Endothelial cell of umbilical vein (primary cell): Measurements from ENCODE around the gene SLC37A1. TPM values are rescaled to one million over a fixed set of nuclear protein-coding genes. Genes with fewer than 3 reads are reported as not detected.

Source experiments
- BruUV-seq: library from RNA; stranded (reverse); fragments of 400-500 nt; replicated peaks from 2 replicates; lab custom pipeline; 2021; lab: Mats Ljungman, UMichigan
- CTCF ChIA-PET: fragments of 300-600, 350-600 bp; sonication (Branson Sonifier 250); formaldehyde crosslinking; loops from one replicate; lab custom pipeline; 2021; ENCODE audit warnings: antibody characterized with exemption, inconsistent platforms; lab: Charles Lee
- POLR2A ChIA-PET: fragments of 300-600, 350-600 bp; sonication (Branson Sonifier 250); formaldehyde crosslinking; loops from one replicate; lab custom pipeline; 2021; ENCODE audit warnings: antibody characterized with exemption, inconsistent platforms; lab: Charles Lee
- DNase-seq: peaks from one replicate; pipeline ENCODE4 v3.0.0-alpha.2; 2011; ENCODE audit warnings: low read depth, low spot score
- FAIRE-seq: peaks from 2 replicates; lab custom pipeline; 2011; peaks lifted over from hg19 to GRCh38; lab: Jason Lieb, UNC
- H2AFZ ChIP-seq: 2 replicates; pipeline ENCODE4 v1.6.0; 2012; ENCODE audit warnings: low read depth, low read length, control low read depth, inconsistent platforms
- H3K27ac ChIP-seq: 2 replicates; pipeline ENCODE4 v1.5.1; 2011; ENCODE audit warnings: low read depth, mild to moderate bottlenecking, control low read depth, low read length, moderate library complexity; ENCODE audit not compliant: insufficient read depth
- H3K27me3 ChIP-seq, 2 experiments: 2 replicates each; pipeline versions ENCODE4 v1.6.0 to v1.6.1; 2011; ENCODE audit warnings: low read length in 2 of 2, mixed read lengths in 1 of 2; ENCODE audit not compliant: control insufficient read depth in 2 of 2, insufficient read depth in 2 of 2
- H3K36me3 ChIP-seq, 2 experiments: 2 replicates in 1 of 2; 3 replicates in 1 of 2; pipeline ENCODE4 v1.5.1; 2011; ENCODE audit warnings: low read length in 2 of 2, mild to moderate bottlenecking in 1 of 2, moderate library complexity in 1 of 2; ENCODE audit not compliant: control insufficient read depth in 2 of 2, insufficient read depth in 2 of 2; ENCODE audit errors: extremely low read depth in 1 of 2
- H3K4me1 ChIP-seq: 3 replicates; pipeline ENCODE4 v1.5.1; 2011; ENCODE audit warnings: mild to moderate bottlenecking, low read length; ENCODE audit not compliant: control insufficient read depth, insufficient read depth; ENCODE audit errors: extremely low read depth
- H3K4me2 ChIP-seq: 2 replicates; pipeline ENCODE4 v1.6.1; 2011; ENCODE audit warnings: low read length, control low read depth, mixed read lengths; ENCODE audit not compliant: insufficient read depth
- H3K4me3 ChIP-seq, 3 experiments: fragments of 200-600 bp in 1 of 3; sonication (generic), shearing (Covaris generic) in 1 of 3; replicated peaks in 1 of 3; 2 replicates each; pipeline ENCODE4 v1.5.1; 2011 to 2016; ENCODE audit warnings: control low read depth in 3 of 3, low read length in 3 of 3, mild to moderate bottlenecking in 2 of 3, inconsistent platforms in 1 of 3, low read depth in 1 of 3, moderate library complexity in 1 of 3; ENCODE audit not compliant: insufficient read depth in 1 of 3
- H3K79me2 ChIP-seq: 2 replicates; pipeline ENCODE4 v1.6.0; 2012; ENCODE audit warnings: low read length, inconsistent platforms; ENCODE audit not compliant: control insufficient read depth, insufficient read depth
- H3K9ac ChIP-seq: replicated peaks from 2 replicates; pipeline ENCODE3; 2011; ENCODE audit warnings: low read length, control low read depth; ENCODE audit not compliant: insufficient read depth; ENCODE audit errors: extremely low read depth
- H3K9me1 ChIP-seq: replicated peaks from 3 replicates; pipeline ENCODE4 v1.6.0; 2011; ENCODE audit warnings: mild to moderate bottlenecking, low read length; ENCODE audit not compliant: control insufficient read depth, insufficient read depth; ENCODE audit errors: extremely low read depth
- H3K9me3 ChIP-seq: replicated peaks from 2 replicates; pipeline ENCODE4 v1.5.1; 2012; ENCODE audit warnings: low read length, inconsistent platforms; ENCODE audit not compliant: control insufficient read depth, insufficient read depth
- H4K20me1 ChIP-seq: replicated peaks from 2 replicates; pipeline ENCODE3; 2011; ENCODE audit warnings: mild to moderate bottlenecking, low read length; ENCODE audit not compliant: control insufficient read depth, insufficient read depth; ENCODE audit errors: extremely low read depth
- CTCF ChIP-seq, 2 donors: IDR thresholded peaks; 1 replicate in 1 of 2; 2 replicates in 1 of 2; pipeline ENCODE4 v1.5.1; 2011; ENCODE audit warnings: low read length in 2 of 2, mild to moderate bottlenecking in 2 of 2, moderate library complexity in 2 of 2, control low read depth in 1 of 2, inconsistent platforms in 1 of 2, low read depth in 1 of 2; ENCODE audit not compliant: insufficient read depth in 1 of 2; ENCODE audit errors: extremely low read depth in 1 of 2
- EZH2 ChIP-seq: IDR thresholded peaks from 2 replicates; pipeline ENCODE4 v1.6.1; 2012; ENCODE audit warnings: borderline replicate concordance, low read depth, mild to moderate bottlenecking, moderate library complexity, low read length, inconsistent platforms; ENCODE audit not compliant: severe bottlenecking
- FOS ChIP-seq: IDR thresholded peaks from 2 replicates; pipeline ENCODE4 v1.6.1; 2011; ENCODE audit warnings: mild to moderate bottlenecking, low read length, moderate library complexity, borderline replicate concordance; ENCODE audit not compliant: insufficient read depth
- GATA2 ChIP-seq: IDR thresholded peaks from 2 replicates; pipeline ENCODE4 v1.7.0; 2011; ENCODE audit warnings: low read depth, mild to moderate bottlenecking, moderate library complexity, mixed read lengths, low read length; ENCODE audit not compliant: insufficient read length, insufficient read depth
- JUN ChIP-seq: IDR thresholded peaks from 2 replicates; pipeline ENCODE4 v1.6.1; 2011; ENCODE audit warnings: borderline replicate concordance, low read depth; ENCODE audit not compliant: insufficient read length, insufficient read depth
- MAX ChIP-seq: IDR thresholded peaks from 2 replicates; pipeline ENCODE4 v1.6.1; 2011; ENCODE audit not compliant: insufficient read depth, insufficient read length
- MYC ChIP-seq: IDR thresholded peaks from one replicate; pipeline ENCODE4 v1.6.1; 2011; ENCODE audit warnings: mild to moderate bottlenecking, low read depth, low read length
- POLR2A ChIP-seq: IDR thresholded peaks from 2 replicates; pipeline ENCODE4 v1.6.1; 2012; ENCODE audit warnings: low read depth, mild to moderate bottlenecking, control low read depth, low read length
- POLR2AphosphoS5 ChIP-seq: IDR thresholded peaks from 2 replicates; pipeline ENCODE4 v1.6.1; 2012; ENCODE audit warnings: low read depth, mild to moderate bottlenecking, control low read depth, low read length, moderate library complexity; ENCODE audit not compliant: insufficient read depth
- dilution Hi-C: fragments of 300-500 bp; cut with MboI; formaldehyde crosslinking; loops from one replicate; pipeline ENCODE4 v1.15.0; 2019; ENCODE audit warnings: low sequenced_read_pairs; ENCODE audit not compliant: extremely low pct_ligation_motif_present
- intact Hi-C: fragments of 100-400 bp; cut with micrococcal nuclease; formaldehyde crosslinking; loops from one replicate; pipeline ENCODE4 v1.10.0; 2022
- polyA plus RNA-seq, 4 experiments: library from polyadenylated mRNA; depleted of rRNA in 3 of 4; stranded (reverse) in 3 of 4; unstranded in 1 of 4; fragments of >200 nt; gene quantifications; 2 replicates each; pipeline versions ENCODE4 v1.2.1 to v1.2.3, GENCODE V29; 2011 to 2012; ENCODE audit warnings: missing spikeins in 1 of 4
- total RNA-seq: library from RNA; stranded (reverse); gene quantifications from 2 replicates; pipeline ENCODE4 v1.2.3, GENCODE V29; 2021

SLC37A1 gene
- total and polyA plus RNA-seq, 2 donors (not counting 3 experiments of a cell fraction or from before 2014, with no cell fraction given): 4.7 to 7.6 TPM

GRCh38 chr21:42566524-42567213, 53.0 kb downstream of the SLC37A1 start:
- no peak for DNase-seq
- dilution Hi-C loops: no loop called here
- no peak overlapping the region for H3K27ac ChIP-seq
- no peak overlapping the region for H2AFZ ChIP-seq
- FAIRE-seq: no peak
- H3K9ac ChIP-seq: no peak overlapping the region
- H4K20me1 ChIP-seq: no peaks in the 10 kb centered on the region
- no peaks in the 10 kb centered on the region for H3K4me1 ChIP-seq
- CTCF ChIA-PET: no interaction called here
- no peak overlapping the region for H3K4me2 ChIP-seq
- no peak overlapping the region for H3K4me3 ChIP-seq
- no TSS peak for BruUV-seq
- POLR2A ChIA-PET: no interaction called here
- no peaks in the 10 kb centered on the region for H3K36me3 ChIP-seq
- TF ChIP-seq GATA2 (no peak), POLR2A (no peak), MYC (no peak), FOS (no peak)
- intact Hi-C loops: no loop called here
- H3K79me2 ChIP-seq: no peaks in the 10 kb centered on the region
- no peaks in the 10 kb centered on the region for H3K27me3 ChIP-seq
- no peaks in the 10 kb centered on the region for H3K9me3 ChIP-seq
- H3K9me1 ChIP-seq: no peaks in the 10 kb centered on the region

GRCh38 chr21:42567214-42567555, 53.5 kb downstream of the SLC37A1 start:
- no peaks in the 10 kb centered on the region for H4K20me1 ChIP-seq
- H3K4me1 ChIP-seq: no peaks in the 10 kb centered on the region
- FAIRE-seq (no peak), DNase-seq (no peak)
- no peaks in the 10 kb centered on the region for H3K9me3 ChIP-seq
- H2AFZ ChIP-seq: no peak overlapping the region
- POLR2A ChIA-PET: no interaction called here
- CTCF ChIA-PET: no interaction called here
- BruUV-seq: no TSS peak
- dilution Hi-C loops (no loop called here), intact Hi-C loops (no loop called here)
- no peaks in the 10 kb centered on the region for H3K36me3 ChIP-seq
- H3K27me3 ChIP-seq: no peaks in the 10 kb centered on the region
- no peaks in the 10 kb centered on the region for H3K79me2 ChIP-seq
- TF ChIP-seq EZH2 (no peak), MAX (no peak), POLR2AphosphoS5 (no peak), GATA2 (no peak), CTCF (IDR thresholded peaks at IDR 0.05; ENCODE audit: extremely low read depth in 1 of 2, insufficient read depth in 1 of 2, low read depth in 1 of 2, low read length in 2 of 2) (no peak), FOS (no peak), POLR2A (no peak), JUN (no peak), MYC (no peak)
- H3K4me3 ChIP-seq: no peak overlapping the region
- no peak overlapping the region for H3K4me2 ChIP-seq
- no peak overlapping the region for H3K27ac ChIP-seq
- no peaks in the 10 kb centered on the region for H3K9me1 ChIP-seq
- H3K9ac ChIP-seq: no peak overlapping the region
